Limb (tissue), 2 donors: ENCODE data around the gene PHF21B.
"Not testable (repeated sequence)": the region's sequence is repeated elsewhere in the genome, so short reads cannot be mapped to it uniquely, and the experiment has no call there.

ENCODE experiments used
- DNase-seq, 2 donors: peaks; one replicate each; pipeline ENCODE4 v3.0.0-alpha.2; 2016; ENCODE audit errors: extremely low spot score in 2 of 2

PHF21B gene

DNA sequence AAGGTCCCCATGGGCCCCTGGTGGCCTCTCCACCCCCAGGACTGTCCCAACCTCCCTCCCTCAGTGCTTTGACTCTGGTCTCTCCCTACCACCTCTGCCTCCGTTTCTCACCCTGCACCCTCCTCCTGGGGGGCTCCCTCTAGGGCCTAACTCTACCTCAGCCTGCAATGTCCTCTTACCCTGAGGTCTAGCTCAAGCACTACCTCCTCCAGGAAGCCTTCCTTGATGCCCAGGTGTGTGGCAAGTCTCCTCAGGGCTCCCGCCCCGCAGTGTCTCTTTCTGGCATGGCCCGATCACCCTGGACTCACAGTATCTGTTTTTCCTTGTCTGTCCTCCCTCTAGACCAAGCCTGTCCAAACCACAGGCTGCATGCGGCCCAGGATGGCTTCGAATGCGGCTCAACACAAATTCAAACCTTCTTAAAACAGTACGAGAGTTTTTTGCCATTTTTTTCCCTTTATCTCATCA lies 90.8 kb downstream of the PHF21B start:
- DNase-seq = no peak

DNA sequence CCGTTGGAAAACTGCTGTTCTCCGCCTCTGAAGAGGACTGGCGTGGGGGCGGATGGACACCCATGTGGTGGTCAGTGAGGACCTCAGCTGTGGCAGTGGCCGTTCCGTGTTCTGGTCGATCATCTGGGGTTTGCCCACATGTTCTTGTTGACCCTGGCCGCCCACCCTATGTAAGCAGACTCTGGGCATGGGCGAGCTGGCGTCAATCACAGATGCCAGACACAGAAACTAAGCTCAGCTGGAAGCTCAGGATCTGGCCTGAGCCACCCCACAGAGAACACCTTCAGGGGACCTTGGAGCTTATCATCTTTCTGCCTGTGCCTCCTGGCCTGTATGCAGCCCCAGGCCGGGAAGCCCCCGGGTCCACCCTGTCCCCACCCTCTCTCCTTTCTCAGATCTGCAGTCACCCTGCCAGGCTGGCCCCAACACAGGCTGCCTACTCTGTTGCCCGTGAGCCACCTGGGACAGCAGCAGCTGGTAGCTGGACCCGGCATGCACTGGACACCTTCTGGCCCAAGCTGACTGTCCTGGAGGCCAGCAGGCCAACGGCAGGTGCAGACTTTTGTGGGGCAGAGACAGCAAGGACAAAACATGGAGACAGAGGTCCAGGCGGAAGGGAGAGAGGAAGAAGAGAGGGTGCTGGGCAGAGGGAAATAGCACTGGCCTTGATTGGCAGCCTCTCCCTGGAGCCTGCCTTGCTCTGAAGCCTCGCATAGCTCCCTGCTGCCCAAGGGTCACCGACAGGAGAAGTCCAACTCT lies 91.5 kb downstream of the PHF21B start:
- DNase-seq = no peak

DNA sequence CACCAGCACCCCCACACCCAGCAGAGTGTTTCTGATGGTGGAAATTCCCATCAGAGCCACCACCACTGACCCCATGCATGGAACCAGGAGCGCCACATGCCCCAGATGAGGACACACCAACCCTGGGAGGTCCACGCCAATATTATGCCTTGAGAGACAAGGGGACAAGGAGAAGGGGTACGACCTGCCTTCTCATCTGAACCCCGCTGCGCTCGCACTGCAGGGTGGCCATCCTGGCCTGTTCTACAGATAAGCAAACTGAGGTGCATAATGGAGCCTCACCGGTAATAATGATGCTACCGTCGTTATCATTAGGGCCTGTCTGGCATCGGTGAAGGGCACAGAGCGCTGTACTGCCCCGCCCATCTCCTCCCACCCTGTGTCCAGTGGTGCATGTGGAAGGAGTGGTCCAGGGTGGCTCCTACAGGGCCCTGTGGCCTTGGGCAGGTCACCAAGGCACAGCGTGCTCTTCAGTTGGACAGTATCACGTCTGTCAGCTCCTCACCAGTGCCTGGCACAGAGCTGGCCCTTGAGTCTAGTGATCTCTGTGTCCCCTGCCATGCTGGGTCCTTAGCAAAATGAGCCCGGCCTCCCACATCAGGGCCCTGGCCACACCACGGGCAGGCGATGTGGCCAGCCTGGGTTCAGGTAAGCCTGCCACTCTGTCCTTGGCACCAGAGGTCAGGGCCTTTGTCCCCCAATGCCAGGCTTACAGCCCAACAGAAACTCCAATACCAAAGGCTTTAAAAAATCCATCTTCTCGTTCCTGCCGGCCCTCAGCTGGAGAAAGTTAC lies 92.2 kb downstream of the PHF21B start:
- DNase-seq = no peak

DNA sequence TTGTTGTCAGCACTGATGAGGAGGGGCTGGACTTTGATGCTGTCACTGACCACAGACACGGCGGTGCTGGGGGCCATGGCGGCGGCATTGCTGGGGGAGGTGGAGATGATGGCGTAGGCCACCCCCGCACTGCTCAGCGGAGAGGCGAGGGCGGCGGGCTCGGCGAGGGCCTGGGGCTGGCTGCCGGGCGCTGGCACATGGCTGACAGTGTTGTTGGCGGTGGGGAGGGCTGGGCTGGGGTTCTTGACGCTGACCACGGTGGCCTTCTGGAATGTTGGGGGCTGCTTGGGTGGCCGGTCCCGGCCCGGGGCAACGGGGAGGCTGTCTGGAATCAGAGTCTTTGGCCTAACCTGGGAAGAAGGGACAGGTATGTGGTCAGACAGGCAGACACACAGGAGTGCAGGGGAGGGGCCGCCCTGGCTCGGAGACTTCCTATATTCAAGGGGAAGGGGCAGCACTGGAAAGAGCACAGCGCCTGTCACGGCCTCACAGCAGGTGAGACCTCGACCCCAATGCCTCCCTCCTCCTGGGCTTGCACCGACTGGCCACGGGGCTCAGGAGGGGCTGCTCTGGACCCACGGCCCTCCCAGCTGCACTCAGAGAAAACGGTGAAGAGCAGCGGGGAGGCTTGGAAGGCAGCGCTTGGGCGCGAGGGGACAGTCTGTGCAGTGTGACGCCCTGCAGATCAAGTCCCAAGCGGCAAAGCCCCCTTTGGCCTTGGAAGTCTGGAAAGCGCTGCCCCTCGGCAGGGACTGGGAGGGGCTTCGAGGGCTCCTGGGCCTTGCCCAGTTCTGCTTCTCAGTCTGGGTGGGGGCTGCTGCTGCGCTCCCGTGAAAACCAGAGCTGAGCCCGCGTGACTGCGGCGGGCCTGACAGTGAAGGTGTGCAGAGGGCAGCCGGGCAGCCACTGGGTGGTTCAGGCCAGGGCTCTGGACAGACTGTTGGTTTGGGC lies 93.2 kb downstream of the PHF21B start:
- no peak for DNase-seq

DNA sequence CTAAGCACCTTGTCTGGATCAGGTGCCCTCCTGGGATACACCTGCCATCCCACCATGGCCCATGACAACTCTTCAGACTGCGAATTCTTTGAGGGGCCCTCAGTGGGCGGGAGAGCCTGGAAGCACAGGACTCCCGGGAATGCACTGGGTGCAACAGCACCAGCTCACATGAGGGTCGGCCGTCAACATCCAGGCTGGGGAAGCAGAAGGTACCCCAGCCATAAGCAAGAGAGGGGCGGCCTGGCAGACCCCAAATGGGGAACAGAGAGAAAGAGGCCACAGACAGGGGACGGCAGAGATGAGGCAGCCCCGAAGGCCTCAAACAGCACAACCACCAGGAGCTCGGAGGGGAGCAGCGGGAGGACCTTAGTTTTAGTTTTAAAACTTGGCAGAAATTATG lies 94.4 kb downstream of the PHF21B start:
- no peak for DNase-seq

DNA sequence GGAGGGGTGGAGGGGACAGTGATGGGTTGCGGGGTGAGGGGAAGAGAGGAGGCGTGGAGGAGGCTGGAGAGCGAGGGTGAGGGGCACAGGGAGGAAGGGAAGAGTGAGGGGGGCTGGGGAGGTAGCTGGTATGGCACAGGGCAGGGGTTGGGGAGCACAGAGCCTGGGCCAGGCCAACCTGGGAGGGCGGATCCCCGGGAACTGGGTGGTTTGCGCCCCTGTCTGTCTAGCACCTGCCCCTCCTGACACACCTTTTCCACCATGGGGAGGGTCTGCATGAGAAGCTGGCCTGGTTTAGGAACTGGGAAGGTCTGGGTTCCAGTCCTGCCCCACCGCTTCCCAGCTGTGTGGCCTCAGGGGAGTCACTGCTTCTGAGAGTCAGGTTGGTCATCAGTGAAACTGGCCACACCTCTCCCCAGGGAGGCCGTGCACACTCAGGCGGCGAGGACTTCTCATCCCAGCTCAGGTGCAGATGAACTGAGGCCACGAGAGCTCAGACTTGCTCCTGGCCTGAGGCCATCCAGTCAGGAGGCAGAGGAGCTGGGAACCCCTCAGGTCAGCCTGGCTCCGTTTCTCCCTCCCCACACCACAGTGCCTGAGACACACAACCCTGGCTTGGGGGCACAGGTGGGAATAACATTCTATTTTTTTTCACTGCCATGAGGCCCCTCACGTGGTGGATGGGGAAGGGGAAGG lies 95.6 kb downstream of the PHF21B start:
- no peak for DNase-seq

DNA sequence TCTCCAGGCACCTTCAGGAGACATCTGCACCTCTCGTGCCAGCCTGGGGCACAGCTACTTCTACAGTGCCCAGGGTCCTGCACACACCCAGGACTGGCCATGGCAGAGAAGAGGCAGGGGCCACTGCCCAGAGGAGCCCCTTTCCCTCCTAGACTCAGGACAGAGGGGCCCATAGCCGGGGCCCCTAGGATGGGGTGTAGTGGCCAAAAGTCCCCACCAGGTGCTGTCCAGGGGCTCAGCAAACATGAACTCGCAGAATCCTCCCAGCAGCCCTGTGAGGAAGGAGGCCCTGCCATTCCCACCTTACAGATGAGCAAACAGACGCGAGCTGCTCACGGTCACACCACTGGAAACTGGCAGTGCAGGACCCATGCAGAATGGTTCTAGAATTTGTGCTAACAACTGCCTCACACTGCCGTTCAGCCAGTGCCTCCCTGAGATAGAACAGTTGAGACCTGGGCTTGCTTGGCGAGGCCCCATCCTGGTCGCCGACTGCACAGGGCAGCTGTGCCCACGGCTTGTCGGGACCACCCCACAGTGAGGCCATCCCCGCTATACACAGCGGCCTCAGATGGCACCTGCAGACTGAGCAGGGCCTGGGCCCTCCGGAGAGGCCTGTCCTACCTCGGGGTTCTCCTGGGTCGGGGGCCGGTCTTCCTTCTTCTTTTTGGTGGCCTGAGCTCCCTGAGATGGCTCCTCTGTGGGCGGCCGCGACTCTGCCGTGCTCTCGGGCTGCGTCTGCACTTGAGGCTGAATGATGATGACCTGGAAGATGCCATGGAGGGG lies 96.4 kb downstream of the PHF21B start:
- no peak for DNase-seq

DNA sequence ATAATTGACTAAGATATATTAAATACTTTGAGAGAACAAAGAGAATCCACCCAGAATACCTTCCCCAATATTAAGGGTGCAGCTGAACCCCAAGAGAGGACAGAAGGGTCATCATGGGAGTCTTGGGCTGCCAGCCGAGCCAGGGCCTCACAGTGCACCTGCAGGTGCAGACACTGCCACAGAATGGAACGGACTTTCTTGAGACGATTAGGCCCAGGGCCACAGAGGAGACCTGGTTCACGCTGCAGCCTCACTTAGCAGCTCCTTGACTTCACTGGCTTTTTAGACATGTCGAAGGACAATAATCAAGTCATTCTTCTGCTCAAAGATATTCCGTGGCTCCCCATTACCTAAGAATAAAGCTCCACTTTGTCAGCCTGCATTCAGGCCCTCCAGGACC lies 100.6 kb downstream of the PHF21B start:
- no peak for DNase-seq

DNA sequence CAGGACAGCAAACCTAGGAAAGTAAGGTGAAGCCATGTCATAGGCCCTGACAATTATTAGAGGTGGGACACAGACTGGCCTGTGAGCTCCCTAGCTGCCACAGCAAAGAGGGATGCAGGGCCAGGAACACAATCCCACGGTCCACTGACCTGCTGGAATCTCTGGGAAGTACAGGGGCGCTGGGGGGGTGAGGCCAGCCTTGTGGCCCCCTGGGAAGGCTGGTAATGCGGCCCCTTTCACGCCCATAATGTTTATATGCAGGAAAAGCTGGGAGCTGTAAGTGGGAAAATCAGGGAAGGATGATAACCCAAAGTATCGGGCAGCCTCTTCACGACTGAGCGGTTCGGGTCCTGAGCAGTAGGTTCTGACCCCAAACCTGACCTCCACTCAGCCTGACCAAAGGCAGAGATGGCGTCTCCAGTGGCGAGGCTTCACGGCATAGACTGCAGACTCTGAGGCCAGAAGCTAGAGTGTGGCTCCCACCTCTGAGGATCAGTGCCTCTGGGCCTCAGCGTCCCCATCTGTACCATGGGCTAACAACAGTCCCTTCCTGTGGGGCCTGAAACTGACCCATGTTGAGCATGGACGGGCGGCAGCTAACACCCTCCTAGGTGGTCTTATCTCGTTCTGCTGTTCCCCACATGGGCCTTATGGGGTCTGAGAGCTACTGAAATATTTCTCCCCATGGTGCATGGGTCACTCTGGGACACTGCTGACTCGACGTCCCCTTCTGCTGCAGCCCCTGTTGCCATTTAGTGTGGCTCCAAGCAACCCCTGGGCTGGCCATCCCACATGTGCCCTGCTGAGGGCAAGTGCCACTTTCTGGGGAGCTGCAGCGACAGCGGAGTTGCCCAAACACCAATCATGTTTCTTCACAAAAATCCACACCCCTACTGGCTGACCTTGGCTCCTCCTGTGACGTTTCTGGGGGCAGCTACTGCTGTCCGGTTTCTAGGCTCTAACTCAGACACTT lies 101.8 kb downstream of the PHF21B start:
- DNase-seq = no peak

DNA sequence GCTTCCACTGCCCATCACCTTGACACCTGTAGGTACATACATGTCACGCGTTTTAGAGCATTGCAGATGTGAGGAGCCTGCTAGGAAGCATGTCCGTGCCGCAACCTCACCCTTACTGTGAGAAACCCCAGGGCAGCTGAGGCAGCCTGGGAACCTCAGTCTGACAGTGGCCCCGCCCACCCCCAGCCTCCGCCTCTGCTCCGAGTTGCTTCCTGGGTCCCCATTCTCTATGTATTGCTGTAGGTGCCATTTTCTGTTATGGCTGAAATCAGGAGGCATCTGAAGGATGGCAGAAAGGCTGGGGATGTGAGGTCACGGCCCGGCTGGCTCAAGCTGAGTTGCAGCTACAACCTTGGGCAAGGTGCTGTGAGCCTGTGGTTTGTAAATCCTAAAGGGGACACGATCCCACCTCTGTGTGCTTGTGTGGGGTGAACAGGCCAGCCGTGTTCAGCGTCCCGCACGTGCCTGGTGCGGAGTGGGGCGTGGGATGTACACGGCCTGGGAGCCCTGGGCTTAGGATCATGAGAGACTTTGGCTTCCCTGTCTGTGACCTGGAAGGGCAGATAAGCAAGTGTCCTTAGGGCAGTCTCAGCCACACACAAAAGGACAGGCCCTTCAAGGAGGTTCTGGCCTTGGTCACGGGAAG lies 102.7 kb downstream of the PHF21B start:
- no peak for DNase-seq

DNA sequence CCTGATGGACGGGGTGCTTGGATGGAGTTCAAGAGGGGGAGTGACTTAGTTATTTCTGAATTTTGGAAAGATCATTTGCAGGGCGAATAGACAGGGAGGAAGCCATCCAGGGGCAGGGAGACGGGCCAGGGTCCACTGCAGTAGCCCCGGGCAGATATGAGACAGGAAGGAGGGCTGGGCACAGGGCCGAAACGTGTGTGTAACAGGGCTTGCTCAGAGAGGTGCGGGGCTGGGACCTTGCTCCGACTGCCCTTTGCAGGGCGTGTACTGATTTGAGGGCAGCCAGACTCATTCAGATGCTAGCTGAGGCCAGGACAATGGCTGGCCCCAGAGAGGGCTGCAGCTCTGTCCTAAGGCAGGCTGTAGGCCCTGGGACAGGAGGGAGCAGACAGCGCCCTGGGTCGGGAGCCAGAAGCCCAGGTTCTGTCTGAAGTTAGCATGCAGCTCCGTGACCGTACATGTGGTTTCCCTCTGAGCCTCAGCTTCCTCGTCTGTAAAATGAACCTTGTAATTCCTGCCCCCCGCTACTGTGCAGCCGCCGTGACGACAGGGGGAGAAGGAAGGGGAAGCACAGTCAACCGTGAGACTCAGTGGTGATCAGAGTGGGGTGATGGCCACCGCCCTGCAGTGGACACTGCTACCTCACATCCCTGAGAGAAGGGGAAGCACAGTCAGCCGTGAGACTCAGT lies 103.4 kb downstream of the PHF21B start:
- DNase-seq = no peak

DNA sequence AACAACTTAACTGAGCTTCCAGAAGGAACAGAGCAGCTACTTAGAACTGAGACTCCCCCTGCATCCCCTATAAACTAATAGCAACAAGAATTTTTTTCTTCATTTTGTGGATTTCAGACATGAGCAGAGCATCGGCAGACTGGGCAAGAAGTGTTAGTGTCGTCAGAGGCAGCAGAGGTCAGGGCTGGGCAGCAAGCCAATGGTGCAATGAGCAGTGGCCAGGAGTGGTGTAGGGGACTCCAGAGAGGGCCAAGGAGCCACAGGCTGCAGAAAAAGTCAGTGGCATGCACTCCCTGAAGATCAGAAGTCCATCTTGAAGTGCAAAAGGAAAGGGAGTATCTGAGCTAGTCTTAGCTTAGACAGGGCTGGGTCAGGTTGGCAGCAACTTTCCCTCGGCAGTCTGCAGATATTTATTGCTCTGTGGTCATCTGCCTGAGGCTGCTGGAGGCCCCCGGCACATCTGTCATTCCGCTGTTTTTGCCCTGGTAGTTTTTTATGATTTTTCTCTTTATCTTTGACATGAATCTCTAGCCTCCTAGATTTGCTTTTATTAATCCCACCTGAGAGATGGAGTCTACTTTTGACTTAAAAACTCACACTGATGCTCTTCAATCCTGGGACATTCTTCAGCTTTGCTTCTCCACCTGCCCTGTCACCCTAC lies 105.2 kb downstream of the PHF21B start:
- DNase-seq = not testable (repeated sequence)

DNA sequence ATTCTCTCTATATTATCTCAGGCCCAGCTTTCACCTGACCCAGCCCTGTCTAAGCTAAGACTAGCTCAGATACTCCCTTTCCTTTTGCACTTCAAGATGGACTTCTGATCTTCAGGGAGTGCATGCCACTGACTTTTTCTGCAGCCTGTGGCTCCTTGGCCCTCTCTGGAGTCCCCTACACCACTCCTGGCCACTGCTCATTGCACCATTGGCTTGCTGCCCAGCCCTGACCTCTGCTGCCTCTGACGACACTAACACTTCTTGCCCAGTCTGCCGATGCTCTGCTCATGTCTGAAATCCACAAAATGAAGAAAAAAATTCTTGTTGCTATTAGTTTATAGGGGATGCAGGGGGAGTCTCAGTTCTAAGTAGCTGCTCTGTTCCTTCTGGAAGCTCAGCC lies 106.6 kb downstream of the PHF21B start:
- not testable (repeated sequence) for DNase-seq

DNA sequence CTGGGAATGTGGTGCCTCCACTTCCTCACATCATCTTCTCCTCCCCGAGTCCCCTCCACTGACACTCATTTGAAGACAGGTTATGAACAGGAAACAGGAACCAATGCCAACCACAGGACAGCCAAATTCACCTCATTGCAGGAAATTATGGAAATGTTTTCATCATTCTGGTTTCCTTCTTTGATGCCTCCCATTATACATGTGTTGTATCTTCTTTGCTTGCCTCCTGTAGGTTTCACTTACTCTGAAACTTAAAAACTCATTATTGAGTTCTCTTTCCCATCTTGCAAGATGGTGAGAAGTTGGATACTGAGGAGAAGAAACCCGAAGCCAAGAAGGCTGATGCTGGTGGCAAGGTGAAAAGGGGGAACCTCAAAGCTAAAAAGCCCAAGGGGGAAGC lies 108.5 kb downstream of the PHF21B start:
- no peak for DNase-seq

DNA sequence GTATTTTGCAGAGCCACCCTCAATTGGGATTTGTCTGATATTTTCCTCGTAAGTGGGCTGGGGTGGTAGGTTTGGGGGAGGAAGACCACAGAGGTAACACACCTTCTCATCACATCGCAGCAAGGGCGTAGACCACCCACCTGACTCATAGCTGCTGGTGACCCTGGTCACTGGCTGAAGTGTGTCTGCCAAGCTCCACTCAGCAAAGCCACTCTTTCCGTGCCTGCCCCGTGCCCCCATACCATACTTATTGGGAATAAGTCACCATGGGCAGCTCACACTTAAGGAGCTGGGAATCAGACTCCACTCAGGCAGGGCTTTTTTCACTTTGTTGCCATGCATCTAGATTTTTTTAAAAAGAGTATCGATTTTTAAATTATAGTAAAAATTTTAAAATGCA lies 111.6 kb downstream of the PHF21B start:
- no peak for DNase-seq

DNA sequence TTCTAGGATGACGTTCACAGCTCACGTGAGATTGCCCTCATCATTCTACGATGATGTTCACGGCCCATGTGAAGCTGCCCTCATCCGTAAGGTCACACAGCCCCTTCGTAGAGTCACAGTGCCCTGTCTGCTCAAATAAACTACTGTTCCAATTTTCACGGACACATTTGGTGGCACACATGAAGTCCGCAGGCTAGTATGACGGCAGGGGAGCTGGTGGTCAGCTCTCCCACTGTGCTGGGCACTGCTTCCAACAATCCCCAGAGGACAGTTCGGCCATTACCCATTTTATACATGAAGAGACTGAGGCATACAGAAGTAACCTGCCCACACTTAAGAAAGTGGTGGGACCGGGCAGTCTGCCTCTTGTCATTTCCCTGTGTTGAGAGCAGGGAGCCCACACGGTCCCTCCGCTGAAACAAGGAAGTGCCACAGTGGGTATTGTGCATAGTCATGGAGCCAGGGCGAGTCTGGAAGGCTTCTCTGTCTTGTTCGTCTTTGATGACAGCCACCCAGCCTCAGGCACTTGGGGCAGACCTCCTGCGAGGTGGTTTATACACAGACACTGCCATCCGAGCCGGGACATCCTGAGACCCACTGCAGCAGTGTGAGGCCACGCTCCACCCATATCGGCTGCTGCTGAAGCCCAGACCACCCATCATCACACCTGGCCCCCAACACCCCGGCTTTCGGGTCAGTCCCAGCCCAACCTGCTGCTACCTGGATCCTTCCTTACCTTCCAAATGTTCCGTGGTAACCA lies 114.3 kb downstream of the PHF21B start:
- no peak for DNase-seq

DNA sequence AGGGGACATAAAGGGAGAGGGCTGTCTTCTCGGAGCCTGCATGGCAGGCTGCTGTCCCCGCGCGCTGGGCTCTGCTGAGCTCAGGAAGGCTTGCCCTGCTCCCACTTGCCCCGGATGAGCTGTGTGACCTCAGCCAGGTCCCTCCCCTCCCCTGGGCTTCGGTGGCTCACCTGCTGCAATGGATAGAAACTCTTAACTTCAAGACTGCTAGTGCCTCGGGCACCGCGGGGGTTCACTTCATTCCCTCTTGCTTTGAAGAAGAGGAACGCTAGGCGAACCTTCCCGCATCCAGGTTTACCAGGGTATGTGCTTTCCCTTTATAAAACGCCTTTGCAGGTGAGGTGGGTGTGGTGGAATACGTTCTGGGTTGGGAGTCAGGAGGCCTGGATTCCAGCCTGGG lies 115.0 kb downstream of the PHF21B start:
- DNase-seq = no peak
